GM19099 (cell line): ENCODE measurements around the gene PRPH2.
A peak's percentile ranks its signal among the peaks of the same experiment; 100 is the strongest.

ENCODE experiments used
- POLR2A ChIP-seq: IDR thresholded peaks from 3 replicates; pipeline ENCODE4 v1.6.1; 2011; ENCODE audit warnings: low read depth; ENCODE audit not compliant: insufficient read length; ENCODE audit errors: extremely low read depth

Gene PRPH2

GRCh38 chr6:42746463-42747391 is 24.3 kb upstream of the PRPH2 start:
- TF ChIP-seq POLR2A: peak; percentile 85

- TF ChIP-seq POLR2A: peak; percentile 98
Measured at GRCh38 chr6:42745640-42746462, 23.5 kb upstream of the PRPH2 start, which contains the start of gene TBCC. TBCC (minus strand) TSS chr6:42746103; CDS start chr6:42746073, 30 bp downstream.

- TF ChIP-seq POLR2A: no peak
Measured at GRCh38 chr6:42745083-42745639, 22.8 kb upstream of the PRPH2 start.

GRCh38 chr6:42744351-42744893 is 22.0 kb upstream of the PRPH2 start:
- TF ChIP-seq POLR2A: no peak

- TF ChIP-seq POLR2A: no peak
Measured at GRCh38 chr6:42742116-42742894, 19.9 kb upstream of the PRPH2 start.

GRCh38 chr6:42740725-42741124 is 18.3 kb upstream of the PRPH2 start:
- no peak for TF ChIP-seq POLR2A

GRCh38 chr6:42735976-42736375 is 13.6 kb upstream of the PRPH2 start:
- no peak for TF ChIP-seq POLR2A

GRCh38 chr6:42729731-42730130 is 7.3 kb upstream of the PRPH2 start:
- no peak for TF ChIP-seq POLR2A

GRCh38 chr6:42727627-42728026 is 5.2 kb upstream of the PRPH2 start:
- no peak for TF ChIP-seq POLR2A

- no peak for TF ChIP-seq POLR2A
Measured at GRCh38 chr6:42727087-42727611, 4.8 kb upstream of the PRPH2 start.

- TF ChIP-seq POLR2A: peak; percentile 25
Measured at GRCh38 chr6:42726485-42727086, 4.2 kb upstream of the PRPH2 start.

- no peak for TF ChIP-seq POLR2A
Measured at GRCh38 chr6:42726026-42726425, 3.6 kb upstream of the PRPH2 start.

- TF ChIP-seq POLR2A: no peak
Measured at GRCh38 chr6:42724825-42725224, 2.4 kb upstream of the PRPH2 start.

- TF ChIP-seq POLR2A: no peak
Measured at GRCh38 chr6:42720739-42721138, 1.7 kb downstream of the PRPH2 start.

- no peak for TF ChIP-seq POLR2A
Measured at GRCh38 chr6:42715871-42716270, 6.5 kb downstream of the PRPH2 start.
